B cell (primary cell): Measurements from ENCODE around the gene KCNJ6.

Experiments
- EZH2 ChIP-seq: IDR thresholded peaks from 2 replicates; pipeline ENCODE4 v1.6.1; 2012; ENCODE audit warnings: borderline replicate concordance, low read depth, mild to moderate bottlenecking, moderate library complexity, low read length; ENCODE audit not compliant: insufficient read depth, poor library complexity, severe bottlenecking
- TF ChIP-seq, protein P1 (sequence below): fragments of 200-600 bp; IDR thresholded peaks from one replicate; pipeline ENCODE4 v1.8.0; 2022; ENCODE audit warnings: antibody characterized with exemption, mild to moderate bottlenecking

DNA sequence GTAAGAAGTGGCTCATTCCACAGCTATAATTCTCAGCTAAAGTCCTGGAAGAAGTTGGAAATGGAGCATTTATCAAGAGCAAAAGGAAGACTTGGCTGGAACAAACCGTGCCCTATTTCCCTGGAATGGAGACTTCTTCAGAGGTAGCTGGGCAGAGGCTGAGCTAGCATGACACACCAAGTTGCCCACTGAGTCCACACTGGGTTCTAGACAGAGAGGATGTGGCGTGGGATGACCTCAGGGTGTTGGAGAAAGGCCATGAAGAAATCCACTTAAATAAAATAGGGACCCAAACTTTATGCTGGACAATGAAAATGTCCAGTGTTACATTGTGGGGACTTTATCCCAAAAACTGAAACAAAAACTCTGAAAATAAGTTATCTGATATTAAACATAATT lies 116.2 kb downstream of the KCNJ6 start:
- TF ChIP-seq, protein P1, sequence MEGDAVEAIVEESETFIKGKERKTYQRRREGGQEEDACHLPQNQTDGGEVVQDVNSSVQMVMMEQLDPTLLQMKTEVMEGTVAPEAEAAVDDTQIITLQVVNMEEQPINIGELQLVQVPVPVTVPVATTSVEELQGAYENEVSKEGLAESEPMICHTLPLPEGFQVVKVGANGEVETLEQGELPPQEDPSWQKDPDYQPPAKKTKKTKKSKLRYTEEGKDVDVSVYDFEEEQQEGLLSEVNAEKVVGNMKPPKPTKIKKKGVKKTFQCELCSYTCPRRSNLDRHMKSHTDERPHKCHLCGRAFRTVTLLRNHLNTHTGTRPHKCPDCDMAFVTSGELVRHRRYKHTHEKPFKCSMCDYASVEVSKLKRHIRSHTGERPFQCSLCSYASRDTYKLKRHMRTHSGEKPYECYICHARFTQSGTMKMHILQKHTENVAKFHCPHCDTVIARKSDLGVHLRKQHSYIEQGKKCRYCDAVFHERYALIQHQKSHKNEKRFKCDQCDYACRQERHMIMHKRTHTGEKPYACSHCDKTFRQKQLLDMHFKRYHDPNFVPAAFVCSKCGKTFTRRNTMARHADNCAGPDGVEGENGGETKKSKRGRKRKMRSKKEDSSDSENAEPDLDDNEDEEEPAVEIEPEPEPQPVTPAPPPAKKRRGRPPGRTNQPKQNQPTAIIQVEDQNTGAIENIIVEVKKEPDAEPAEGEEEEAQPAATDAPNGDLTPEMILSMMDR: no peak
- TF ChIP-seq EZH2: no peak
